ENCODE results near the gene NELL2. TPM values are rescaled to one million over a fixed set of nuclear protein-coding genes. Genes with fewer than 3 reads are reported as not detected.

Gene NELL2
- total RNA-seq, 2 donors from 2014 or later = 5.1 to 6.9 TPM

GRCh38 chr12:44779766-44780165 is 96.3 kb downstream of the NELL2 start:
- Histone ChIP-seq H3K27me3 (ENCODE audit: control insufficient read depth, insufficient read depth, low read length, poor library complexity, severe bottlenecking) (no peaks in the 10 kb centered on the region), H3K36me3 (ENCODE audit: control insufficient read depth, insufficient read depth, low read length) (no peaks in the 10 kb centered on the region), H3K27ac (ENCODE audit: low read depth, low read length) (no peak overlapping the region), H3K9ac (ENCODE audit: extremely low read depth, low read length, poor library complexity, severe bottlenecking) (no peak overlapping the region), H3K4me1 (ENCODE audit: control insufficient read depth, insufficient read depth, low read length) (no peaks in the 10 kb centered on the region), H3K9me3 (ENCODE audit: control insufficient read depth, low read length) (peaks cover 6% of the 10 kb centered on the region), H3K4me3 (ENCODE audit: low read length) (no peak overlapping the region)
- DNase-seq = no peak
- Mint-ChIP-seq H3K4me3 (no peak overlapping the region), H3K27ac (no peak overlapping the region), H3K27me3 (ENCODE audit: insufficient read depth) (no peaks in the 10 kb centered on the region), H3K4me1 (no peaks in the 10 kb centered on the region), H3K36me3 (ENCODE audit: low read depth) (no peaks in the 10 kb centered on the region), H3K9me3 (no peaks in the 10 kb centered on the region)
- TF ChIP-seq CTCF (conservative IDR thresholded peaks at IDR 0.05) = no peak
- WGBS, 2 experiments (ENCODE audit: insufficient coverage in 1 of 2, insufficient read length in 1 of 2) = 91 to 92% methylated on average over 3 to 6 of the region's 6 CpGs

DNA sequence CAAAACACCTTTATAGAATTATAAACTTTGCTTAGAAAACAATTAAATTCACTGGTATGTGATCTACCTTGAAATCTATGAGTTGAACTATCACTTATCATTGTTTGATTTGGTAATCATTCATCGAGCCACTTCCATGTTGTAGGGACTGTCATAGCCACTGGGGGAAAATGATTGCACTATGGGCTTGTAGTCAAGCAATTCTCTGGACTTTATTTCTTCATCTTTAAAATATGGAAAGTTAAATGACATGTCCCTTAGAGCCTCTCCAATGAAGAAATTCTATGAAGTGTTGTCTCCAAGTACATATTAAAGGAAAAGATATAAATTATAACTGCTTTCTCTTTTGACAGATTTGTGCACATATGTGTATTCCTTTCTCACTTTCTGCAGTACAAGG is 97.3 kb downstream of the NELL2 start:
- Histone ChIP-seq H3K27me3 (ENCODE audit: control insufficient read depth, insufficient read depth, low read length, poor library complexity, severe bottlenecking) (no peaks in the 10 kb centered on the region), H3K4me3 (ENCODE audit: low read length) (no peak overlapping the region), H3K27ac (ENCODE audit: low read depth, low read length) (no peak overlapping the region), H3K4me1 (ENCODE audit: control insufficient read depth, insufficient read depth, low read length) (no peaks in the 10 kb centered on the region), H3K9me3 (ENCODE audit: control insufficient read depth, low read length) (peaks cover 6% of the 10 kb centered on the region), H3K36me3 (ENCODE audit: control insufficient read depth, insufficient read depth, low read length) (no peaks in the 10 kb centered on the region), H3K9ac (ENCODE audit: extremely low read depth, low read length, poor library complexity, severe bottlenecking) (no peak overlapping the region)
- Mint-ChIP-seq H3K4me1 (no peaks in the 10 kb centered on the region), H3K4me3 (no peak overlapping the region), H3K36me3 (ENCODE audit: low read depth) (no peaks in the 10 kb centered on the region), H3K9me3 (no peaks in the 10 kb centered on the region), H3K27me3 (ENCODE audit: insufficient read depth) (no peaks in the 10 kb centered on the region), H3K27ac (no peak overlapping the region)
- no peak for DNase-seq
- TF ChIP-seq CTCF (conservative IDR thresholded peaks at IDR 0.05) = peak; percentile 37
- WGBS, 2 experiments (ENCODE audit: insufficient coverage in 1 of 2, insufficient read length in 1 of 2) = 91 to 100% methylated on average over 1 of the region's 1 CpG

GRCh38 chr12:44777044-44777443 is 99.1 kb downstream of the NELL2 start:
- H3K27me3 ChIP-seq (ENCODE audit: control insufficient read depth, insufficient read depth, low read length, poor library complexity, severe bottlenecking) = no peaks in the 10 kb centered on the region
- no peak for TF ChIP-seq CTCF (conservative IDR thresholded peaks at IDR 0.05)
- Mint-ChIP-seq H3K27me3 (ENCODE audit: insufficient read depth) (no peaks in the 10 kb centered on the region), H3K36me3 (ENCODE audit: low read depth) (no peaks in the 10 kb centered on the region), H3K9me3 (no peaks in the 10 kb centered on the region), H3K4me1 (no peaks in the 10 kb centered on the region), H3K27ac (no peak overlapping the region), H3K4me3 (no peak overlapping the region)
- peak overlapping the region; percentile 42 for H3K27ac ChIP-seq (ENCODE audit: low read depth, low read length)
- no peak overlapping the region for H3K4me3 ChIP-seq (ENCODE audit: low read length)
- H3K9me3 ChIP-seq (ENCODE audit: control insufficient read depth, low read length) = peaks cover 6% of the 10 kb centered on the region
- H3K9ac ChIP-seq (ENCODE audit: extremely low read depth, low read length, poor library complexity, severe bottlenecking) = no peak overlapping the region
- no peaks in the 10 kb centered on the region for H3K4me1 ChIP-seq (ENCODE audit: control insufficient read depth, insufficient read depth, low read length)
- WGBS, 2 experiments (ENCODE audit: insufficient coverage in 1 of 2, insufficient read length in 1 of 2) = 90% methylated on average over 1 of the region's 1 CpG; no CpG with 5 or more reads in 1 of the 2 experiments
- no peaks in the 10 kb centered on the region for H3K36me3 ChIP-seq (ENCODE audit: control insufficient read depth, insufficient read depth, low read length)
- no peak for DNase-seq

Data from endodermal cell (in vitro differentiated cells).